HCT116 (cell line): ENCODE data around the gene MARVELD3. TPM values are rescaled to one million over a fixed set of nuclear protein-coding genes. Genes with fewer than 3 reads are reported as not detected.

Experiments used
- ATAC-seq: fragments of 200-7000 bp; cut with Tn5 transposase; 2 replicates; pipeline ENCODE4 v1.9.1; 2020; ENCODE audit warnings: mild to moderate bottlenecking, moderate library complexity
- BruUV-seq: library from RNA; stranded (reverse); fragments of 400-500 nt; replicated peaks from 2 replicates; lab custom pipeline; 2021; lab: Mats Ljungman, UMichigan
- CTCF ChIA-PET: fragments of 300-600 bp; sonication (Branson Sonifier 250); formaldehyde crosslinking; loops from one replicate; lab custom pipeline; 2021; ENCODE audit warnings: antibody characterized with exemption; lab: Charles Lee
- POLR2A ChIA-PET: fragments of 300-600, 350-600 bp; sonication (Branson Sonifier 250); formaldehyde crosslinking; loops from one replicate; lab custom pipeline; 2021; ENCODE audit warnings: antibody characterized with exemption; lab: Charles Lee
- RAD21 ChIA-PET, 2 experiments: fragments of 300-600 bp; sonication (Branson Sonifier 250); formaldehyde crosslinking; loops; one replicate each; lab custom pipeline; 2023; ENCODE audit warnings: low total read pairs in 2 of 2; ENCODE audit not compliant: uncharacterized antibody in 2 of 2, unreplicated experiment in 2 of 2, low non-redundant PET in 1 of 2; lab: Charles Lee
- DNase-seq: peaks from one replicate; pipeline ENCODE4 v3.0.0-alpha.2; 2010; ENCODE audit warnings: low read depth, low spot score
- H2AFZ ChIP-seq: fragments of 200-600 bp; shearing (Covaris generic), sonication (generic); 2 replicates; pipeline ENCODE4 v1.6.1; 2017; ENCODE audit warnings: low read depth, mixed run types, mixed read lengths, antibody characterized with exemption, low read length; ENCODE audit not compliant: poor library complexity, severe bottlenecking
- H3K27ac ChIP-seq: 2 replicates; pipeline ENCODE4 v1.5.1; 2012; ENCODE audit warnings: low read depth, low read length
- H3K27me3 ChIP-seq: fragments of 200-600 bp; sonication (generic); 2 replicates; pipeline ENCODE4 v1.6.1; 2016; ENCODE audit warnings: mixed run types, low read length, mixed read lengths; ENCODE audit not compliant: insufficient read depth
- H3K36me3 ChIP-seq, 2 experiments: fragments of 200-500 bp in 1 of 2; fragments of 200-600 bp in 1 of 2; sonication (Bioruptor generic) in 1 of 2; sonication (generic) in 1 of 2; 2 replicates each; pipeline versions ENCODE4 v1.5.1 to v1.6.1; 2014 to 2016; ENCODE audit warnings: low read length in 2 of 2, inconsistent platforms in 1 of 2, mixed read lengths in 1 of 2, mixed run types in 1 of 2; ENCODE audit not compliant: insufficient read depth in 2 of 2, control insufficient read depth in 1 of 2
- H3K4me1 ChIP-seq, 2 experiments: fragments of 200-600 bp in 1 of 2; sonication (generic) in 1 of 2; 2 replicates each; pipeline versions ENCODE4 v1.5.1 to v1.6.1; 2012 to 2017; ENCODE audit warnings: low read length in 2 of 2, inconsistent platforms in 1 of 2, mild to moderate bottlenecking in 1 of 2, mixed read lengths in 1 of 2, mixed run types in 1 of 2, moderate library complexity in 1 of 2; ENCODE audit not compliant: insufficient read depth in 2 of 2, control insufficient read depth in 1 of 2
- H3K4me2 ChIP-seq: fragments of 200-600 bp; sonication (generic); 2 replicates; pipeline ENCODE4 v1.6.1; 2017; ENCODE audit warnings: mixed run types, low read length, mixed read lengths
- H3K4me3 ChIP-seq, 2 experiments: fragments of 200-600 bp in 1 of 2; sonication (generic) in 1 of 2; replicated peaks in 1 of 2; 2 replicates each; pipeline ENCODE4 v1.5.1; 2011 to 2016; ENCODE audit warnings: low read length in 2 of 2, control low read depth in 1 of 2, low read depth in 1 of 2, mild to moderate bottlenecking in 1 of 2, mixed read lengths in 1 of 2, mixed run types in 1 of 2
- H3K79me2 ChIP-seq: fragments of 200-600 bp; sonication (generic); 2 replicates; pipeline ENCODE4 v1.6.1; 2017; ENCODE audit warnings: mild to moderate bottlenecking, mixed run types, low read length, moderate library complexity, mixed read lengths; ENCODE audit not compliant: insufficient read depth
- H3K9ac ChIP-seq: fragments of 200-600 bp; sonication (generic); 2 replicates; pipeline ENCODE4 v1.6.1; 2016; ENCODE audit warnings: low read length, mixed read lengths
- H3K9me2 ChIP-seq: fragments of 200-600 bp; sonication (generic), shearing (Covaris generic); 2 replicates; pipeline ENCODE4 v1.6.1; 2017; ENCODE audit warnings: mixed run types, mild to moderate bottlenecking, moderate library complexity; ENCODE audit not compliant: insufficient read depth
- H3K9me3 ChIP-seq, 2 experiments: fragments of 200-500 bp in 1 of 2; fragments of 200-600 bp in 1 of 2; sonication (Bioruptor generic) in 1 of 2; sonication (generic) in 1 of 2; 2 replicates each; pipeline ENCODE4 v1.6.1; 2014 to 2017; ENCODE audit warnings: low read length in 2 of 2, mixed read lengths in 2 of 2, inconsistent platforms in 1 of 2, low read depth in 1 of 2, mild to moderate bottlenecking in 1 of 2, mixed run types in 1 of 2, moderate library complexity in 1 of 2; ENCODE audit not compliant: control insufficient read depth in 1 of 2, insufficient read depth in 1 of 2
- H4K20me1 ChIP-seq: fragments of 200-600 bp; sonication (generic), shearing (Covaris generic); 2 replicates; pipeline ENCODE4 v1.6.1; 2017; ENCODE audit warnings: mixed run types, mild to moderate bottlenecking, moderate library complexity; ENCODE audit not compliant: insufficient read depth
- CBX3 ChIP-seq: IDR thresholded peaks from 2 replicates; pipeline ENCODE4 v1.6.1; 2012; ENCODE audit warnings: low read depth
- CEBPB ChIP-seq: IDR thresholded peaks from 2 replicates; pipeline ENCODE4 v1.6.1; 2012; ENCODE audit warnings: low read depth
- ELF1 ChIP-seq: IDR thresholded peaks from 2 replicates; pipeline ENCODE4 v1.6.1; 2012; ENCODE audit warnings: low read depth, borderline replicate concordance
- EZH2 ChIP-seq: fragments of 200-600 bp; sonication (generic); IDR thresholded peaks from 2 replicates; pipeline ENCODE4 v1.6.1; 2017; ENCODE audit warnings: antibody characterized with exemption, mixed run types
- FOSL1 ChIP-seq: IDR thresholded peaks from 2 replicates; pipeline ENCODE4 v1.6.1; 2012; ENCODE audit warnings: low read depth
- JUND ChIP-seq: IDR thresholded peaks from 2 replicates; pipeline ENCODE4 v1.6.1; 2012
- MAX ChIP-seq: IDR thresholded peaks from 2 replicates; pipeline ENCODE4 v1.6.1; 2012
- SIN3A ChIP-seq: IDR thresholded peaks from 2 replicates; pipeline ENCODE4 v1.6.1; 2012; ENCODE audit warnings: low read depth
- SP1 ChIP-seq: IDR thresholded peaks from 2 replicates; pipeline ENCODE4 v1.6.1; 2012; ENCODE audit warnings: low read depth
- YY1 ChIP-seq: IDR thresholded peaks from 2 replicates; pipeline ENCODE4 v1.6.1; 2011; ENCODE audit warnings: low read length, low read depth, moderate library complexity, mild to moderate bottlenecking; ENCODE audit not compliant: insufficient replicate concordance; ENCODE audit errors: extremely low read depth
- ZFX ChIP-seq: fragments of 450-650 bp; IDR thresholded peaks from 2 replicates; pipeline ENCODE4 v1.6.1; 2017
- ZNF274 ChIP-seq: fragments of 200-500 bp; sonication (Bioruptor generic); IDR thresholded peaks from 2 replicates; pipeline ENCODE4 v1.6.1; 2014; ENCODE audit warnings: mild to moderate bottlenecking, low read depth, low read length, inconsistent platforms
- intact Hi-C: fragments of 100-400 bp; cut with micrococcal nuclease; formaldehyde crosslinking; loops from 2 replicates; pipeline ENCODE4 v1.10.0; 2022
- total RNA-seq: library from RNA; stranded (reverse); gene quantifications from one replicate; pipeline ENCODE4 v1.2.1, GENCODE V29; 2021; ENCODE audit not compliant: unreplicated experiment
- TF ChIP-seq, protein P1 (sequence below): IDR thresholded peaks from 2 replicates; pipeline ENCODE4 v1.6.1; 2011; ENCODE audit warnings: mild to moderate bottlenecking, low read length, moderate library complexity; ENCODE audit not compliant: insufficient replicate concordance; ENCODE audit errors: extremely low read depth

MARVELD3 gene
- total RNA-seq, 1 experiment from 2014 or later, result 20.9 TPM

DNA sequence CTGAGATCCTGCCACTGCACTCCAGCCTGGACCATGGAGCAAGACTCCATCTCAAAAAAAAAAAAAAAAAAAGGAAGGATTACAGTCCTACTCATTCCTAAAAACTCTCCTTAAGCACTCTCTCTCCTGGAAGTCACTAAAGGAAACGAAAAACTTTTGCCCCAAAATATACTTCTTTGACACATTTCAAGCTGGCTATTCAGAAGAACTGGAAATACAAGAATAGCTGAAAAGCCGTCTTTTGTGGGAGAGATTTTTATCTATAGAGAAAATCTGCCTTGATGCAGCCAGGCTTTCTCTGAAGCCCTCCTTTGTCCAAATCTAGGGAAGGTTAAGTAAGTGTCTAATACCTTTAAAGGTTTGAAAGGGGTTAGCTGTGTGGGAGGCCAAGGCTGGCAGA lies 16.9 kb upstream of the MARVELD3 start:
- ChIA-PET CTCF (interaction anchor here (0.7 to 5.2 kb wide), 6 partner anchors 17 to 130 kb away, joined by 3 to 105 read pairs (median 5); partner anchors contain the start of gene MARVELD3), POLR2A (interaction anchor here (0.7 kb wide), 1 partner anchor 1012 kb away, joined by 3 read pairs; no protein-coding TSS in a partner anchor), RAD21 (interaction anchor here in 1 of 2 experiments (1.8 kb wide), 1 partner anchor 44 kb away, joined by 7 read pairs; no protein-coding TSS in a partner anchor)
- Histone ChIP-seq H3K79me2 (no peaks in the 10 kb centered on the region), H3K9me2 (no peaks in the 10 kb centered on the region), H3K27ac (no peak overlapping the region), H3K36me3 (no peaks in the 10 kb centered on the region), H3K4me3 (no peak overlapping the region), H3K9ac (no peak overlapping the region), H3K4me1 (peaks cover 0 to 31% of the 10 kb centered on the region in 2 experiments; a peak in 2 of 4 replicates), H3K27me3 (no peaks in the 10 kb centered on the region), H4K20me1 (no peaks in the 10 kb centered on the region), H2AFZ (no peak overlapping the region), H3K9me3 (no peaks in the 10 kb centered on the region), H3K4me2 (no peak overlapping the region)
- no peak for TF ChIP-seq MAX
- TF ChIP-seq SIN3A, result no peak
- TF ChIP-seq CEBPB, result no peak
- TF ChIP-seq FOSL1, result no peak
- TF ChIP-seq EZH2, result no peak
- intact Hi-C loops, result no loop called here
- no peak for DNase-seq
- BruUV-seq, result no TSS peak
- no peak for ATAC-seq

DNA sequence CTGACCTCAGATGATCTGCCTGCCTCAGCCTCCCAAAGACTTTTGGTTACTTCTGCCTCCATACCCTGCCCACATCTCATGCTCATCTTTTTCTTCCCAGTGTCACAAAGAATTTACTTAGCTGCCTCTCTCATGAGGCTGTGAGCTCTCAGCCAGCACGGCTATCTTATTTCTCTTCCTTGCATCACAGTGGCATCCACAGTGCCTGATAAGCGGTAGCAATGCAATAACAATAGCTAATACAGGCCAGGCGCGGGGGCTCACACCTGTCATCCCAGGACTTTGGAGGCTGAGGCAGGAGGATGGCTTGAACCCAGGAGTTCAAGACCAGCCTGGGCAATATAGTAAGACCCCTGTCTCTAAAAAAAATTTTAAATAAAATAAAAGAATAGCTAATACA lies 15.5 kb upstream of the MARVELD3 start:
- intact Hi-C loops, result loop anchor here (2.0 to 5.0 kb wide), 2 partner anchors 108 to 198 kb away; no protein-coding TSS in a partner anchor
- TF ChIP-seq MAX (no peak), EZH2 (no peak), ZNF274 (no peak), CBX3 (no peak; the same call in 1 of the 2 replicates), FOSL1 (no peak), YY1 (no peak), ZFX (no peak), JUND (no peak), SP1 (no peak), ELF1 (no peak)
- TF ChIP-seq, protein P1, sequence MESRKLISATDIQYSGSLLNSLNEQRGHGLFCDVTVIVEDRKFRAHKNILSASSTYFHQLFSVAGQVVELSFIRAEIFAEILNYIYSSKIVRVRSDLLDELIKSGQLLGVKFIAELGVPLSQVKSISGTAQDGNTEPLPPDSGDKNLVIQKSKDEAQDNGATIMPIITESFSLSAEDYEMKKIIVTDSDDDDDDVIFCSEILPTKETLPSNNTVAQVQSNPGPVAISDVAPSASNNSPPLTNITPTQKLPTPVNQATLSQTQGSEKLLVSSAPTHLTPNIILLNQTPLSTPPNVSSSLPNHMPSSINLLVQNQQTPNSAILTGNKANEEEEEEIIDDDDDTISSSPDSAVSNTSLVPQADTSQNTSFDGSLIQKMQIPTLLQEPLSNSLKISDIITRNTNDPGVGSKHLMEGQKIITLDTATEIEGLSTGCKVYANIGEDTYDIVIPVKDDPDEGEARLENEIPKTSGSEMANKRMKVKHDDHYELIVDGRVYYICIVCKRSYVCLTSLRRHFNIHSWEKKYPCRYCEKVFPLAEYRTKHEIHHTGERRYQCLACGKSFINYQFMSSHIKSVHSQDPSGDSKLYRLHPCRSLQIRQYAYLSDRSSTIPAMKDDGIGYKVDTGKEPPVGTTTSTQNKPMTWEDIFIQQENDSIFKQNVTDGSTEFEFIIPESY, result no peak
- no TSS peak for BruUV-seq
- H3K9me3 ChIP-seq, result no peaks in the 10 kb centered on the region
- peak overlapping the region; percentile 90 for H2AFZ ChIP-seq
- POLR2A ChIA-PET, result interaction anchor here (1.3 to 2.2 kb wide), 4 partner anchors 15 to 184 kb away, joined by 3 to 13 read pairs (median 7); partner anchors contain the start of genes MARVELD3 and ZNF23
- DNase-seq, result no peak
- H3K4me1 ChIP-seq, result peaks cover 0 to 31% of the 10 kb centered on the region in 2 experiments; a peak in 2 of 4 replicates
- no peaks in the 10 kb centered on the region for H3K27me3 ChIP-seq
- no peaks in the 10 kb centered on the region for H3K9me2 ChIP-seq
- no peaks in the 10 kb centered on the region for H3K36me3 ChIP-seq
- no peaks in the 10 kb centered on the region for H4K20me1 ChIP-seq
- no peak overlapping the region for H3K27ac ChIP-seq
- H3K4me3 ChIP-seq, result no peak overlapping the region
- no peak for ATAC-seq
- peak overlapping the region; percentile 76 for H3K4me2 ChIP-seq
- CTCF ChIA-PET, result interaction anchor here (0.6 to 5.2 kb wide), 26 partner anchors 10 to 384 kb away, joined by 3 to 105 read pairs (median 6); partner anchors contain the start of gene MARVELD3
- H3K9ac ChIP-seq, result no peak overlapping the region
- RAD21 ChIA-PET, result interaction anchor here (0.5 to 1.3 kb wide), 2 partner anchors 9 to 45 kb away, joined by 4 to 8 read pairs; no protein-coding TSS in a partner anchor
- no peaks in the 10 kb centered on the region for H3K79me2 ChIP-seq
